HEK293 (cell line): ENCODE measurements around the gene KRTDAP.

ENCODE experiments used
- CTCF ChIA-PET: fragments of 350-600 bp; formaldehyde crosslinking; extraction: SDS; loops from one replicate; lab custom pipeline; 2021; ENCODE audit warnings: antibody characterized with exemption; lab: Yijun Ruan, JAX
- POLR2A ChIA-PET: fragments of 300-600 bp; formaldehyde crosslinking; extraction: SDS; loops from one replicate; lab custom pipeline; 2020; ENCODE audit warnings: antibody characterized with exemption, inconsistent platforms; lab: Yijun Ruan, JAX
- H3K27ac ChIP-seq: fragments of 200-500 bp; sonication (Bioruptor generic); 2 replicates; pipeline ENCODE4 v1.5.1; 2014; ENCODE audit warnings: low read depth, low read length, control low read depth, inconsistent platforms; ENCODE audit errors: extremely low read depth
- H3K36me3 ChIP-seq, 2 experiments: fragments of 200-500 bp in 1 of 2; sonication (Bioruptor generic) in 1 of 2; 1 replicate in 1 of 2; 2 replicates in 1 of 2; pipeline ENCODE4 v1.5.1; 2014 to 2017; ENCODE audit warnings: inconsistent platforms in 2 of 2, low read length in 2 of 2; ENCODE audit not compliant: control insufficient read depth in 2 of 2, insufficient read depth in 1 of 2
- H3K4me1 ChIP-seq: fragments of 200-500 bp; sonication (Bioruptor generic); 2 replicates; pipeline ENCODE4 v1.5.1; 2014; ENCODE audit warnings: mild to moderate bottlenecking, low read length, inconsistent platforms; ENCODE audit not compliant: control insufficient read depth, insufficient read depth
- H3K4me3 ChIP-seq: 2 replicates; pipeline ENCODE4 v1.5.1; 2011; ENCODE audit warnings: low read depth, mild to moderate bottlenecking, control low read depth, low read length, moderate library complexity
- H3K9me3 ChIP-seq: fragments of 200-500 bp; sonication (Bioruptor generic); 2 replicates; pipeline ENCODE4 v1.5.1; 2014; ENCODE audit warnings: low read depth, low read length, inconsistent platforms; ENCODE audit not compliant: control insufficient read depth, insufficient read depth
- PRDM1 ChIP-seq: fragments of 450-650 bp; formaldehyde crosslinking; IDR thresholded peaks from 2 replicates; pipeline ENCODE4; 2016; ENCODE audit warnings: missing biosample characterization, missing genetic modification characterization
- REPIN1 ChIP-seq: fragments of 450-650 bp; formaldehyde crosslinking; IDR thresholded peaks from 2 replicates; pipeline ENCODE4 v1.5.1; 2017; ENCODE audit warnings: missing biosample characterization, missing genetic modification characterization, low read depth
- ZNF157 ChIP-seq: fragments of 450-650 bp; formaldehyde crosslinking; IDR thresholded peaks from 2 replicates; pipeline ENCODE4 v1.5.1; 2016; ENCODE audit warnings: missing biosample characterization, missing genetic modification characterization
- ZNF214 ChIP-seq: fragments of 450-650 bp; formaldehyde crosslinking; IDR thresholded peaks from 2 replicates; pipeline ENCODE4 v1.5.1; 2017; ENCODE audit warnings: missing biosample characterization, mild to moderate bottlenecking, missing genetic modification characterization, borderline replicate concordance
- ZNF266 ChIP-seq: fragments of 450-650 bp; formaldehyde crosslinking; IDR thresholded peaks from 2 replicates; pipeline ENCODE4 v1.5.1; 2016; ENCODE audit warnings: missing biosample characterization, missing genetic modification characterization, low read depth
- ZNF501 ChIP-seq: fragments of 450-650 bp; formaldehyde crosslinking; IDR thresholded peaks from 2 replicates; pipeline ENCODE4 v1.5.1; 2016; ENCODE audit warnings: missing biosample characterization, missing genetic modification characterization
- ZNF530 ChIP-seq: fragments of 450-650 bp; formaldehyde crosslinking; IDR thresholded peaks from 2 replicates; pipeline ENCODE4 v1.5.1; 2016; ENCODE audit warnings: low read depth, missing biosample characterization, missing genetic modification characterization
- ZNF555 ChIP-seq: fragments of 450-650 bp; formaldehyde crosslinking; conservative IDR thresholded peaks from 2 replicates; pipeline ENCODE4 v1.5.1; 2017; ENCODE audit warnings: missing biosample characterization, mild to moderate bottlenecking, missing genetic modification characterization, inconsistent platforms
- ZNF561 ChIP-seq: fragments of 450-650 bp; IDR thresholded peaks from 2 replicates; pipeline ENCODE4 v1.5.1; 2018; ENCODE audit warnings: missing biosample characterization, missing genetic modification characterization, borderline replicate concordance
- ZNF654 ChIP-seq: fragments of 450-650 bp; formaldehyde crosslinking; IDR thresholded peaks from 2 replicates; pipeline ENCODE4 v1.5.1; 2016; ENCODE audit warnings: low read depth, missing biosample characterization, missing genetic modification characterization
- TF ChIP-seq, protein P1 (sequence below): fragments of 450-650 bp; formaldehyde crosslinking; optimal IDR thresholded peaks from 2 replicates; pipeline ENCODE3; 2016; ENCODE audit warnings: missing biosample characterization, mild to moderate bottlenecking, missing genetic modification characterization
- TF ChIP-seq, protein P2 (sequence below): fragments of 450-650 bp; formaldehyde crosslinking; IDR thresholded peaks from 2 replicates; pipeline ENCODE4 v1.5.1; 2016; ENCODE audit warnings: missing biosample characterization, missing genetic modification characterization
- TF ChIP-seq, protein P3 (sequence below): fragments of 450-650 bp; formaldehyde crosslinking; IDR thresholded peaks from 2 replicates; pipeline ENCODE4 v1.5.1; 2016; ENCODE audit warnings: missing biosample characterization, missing genetic modification characterization
- TF ChIP-seq, protein P4 (sequence below): fragments of 450-650 bp; formaldehyde crosslinking; IDR thresholded peaks from 2 replicates; pipeline ENCODE4 v1.5.1; 2016; ENCODE audit warnings: missing biosample characterization, missing genetic modification characterization

The KRTDAP gene

DNA sequence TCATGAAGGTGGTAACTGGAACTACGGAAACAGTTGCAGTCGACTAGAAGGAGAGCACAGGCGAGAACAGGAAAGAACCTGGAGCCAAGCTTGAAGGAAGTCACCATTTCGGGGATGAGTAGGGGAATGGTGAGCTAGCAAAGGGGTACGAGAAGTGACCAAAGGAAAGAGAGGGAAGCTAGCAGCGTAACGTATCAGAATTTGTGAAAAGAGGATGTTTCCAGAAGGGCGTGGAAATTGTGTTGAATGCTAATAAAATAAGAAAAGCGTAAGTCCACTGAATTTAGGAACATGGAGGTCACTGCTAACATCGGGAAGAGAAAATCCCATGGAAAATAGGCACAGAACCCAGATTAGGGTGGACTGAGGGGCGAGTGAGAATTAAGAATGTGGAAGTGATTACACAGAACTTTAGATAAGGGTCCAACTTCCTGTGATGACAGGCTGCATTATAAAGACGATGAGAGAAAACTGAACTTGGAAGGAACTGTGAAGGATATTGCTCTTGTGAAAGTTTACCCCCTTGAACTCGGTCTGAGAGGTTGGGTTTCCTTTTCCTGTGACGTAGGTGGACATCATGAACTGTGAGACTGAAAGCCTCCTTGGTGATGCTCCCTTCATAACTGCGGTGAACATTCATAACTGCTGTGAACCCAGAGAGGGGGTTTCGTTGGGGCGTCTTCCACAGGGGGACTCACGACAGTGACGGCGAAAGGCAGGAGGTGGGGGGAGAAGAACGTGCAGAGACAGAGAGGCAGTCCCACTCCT lies 44.3 kb downstream of the KRTDAP start:
- POLR2A ChIA-PET, result no interaction called here
- H3K4me3 ChIP-seq, result no peak overlapping the region

DNA sequence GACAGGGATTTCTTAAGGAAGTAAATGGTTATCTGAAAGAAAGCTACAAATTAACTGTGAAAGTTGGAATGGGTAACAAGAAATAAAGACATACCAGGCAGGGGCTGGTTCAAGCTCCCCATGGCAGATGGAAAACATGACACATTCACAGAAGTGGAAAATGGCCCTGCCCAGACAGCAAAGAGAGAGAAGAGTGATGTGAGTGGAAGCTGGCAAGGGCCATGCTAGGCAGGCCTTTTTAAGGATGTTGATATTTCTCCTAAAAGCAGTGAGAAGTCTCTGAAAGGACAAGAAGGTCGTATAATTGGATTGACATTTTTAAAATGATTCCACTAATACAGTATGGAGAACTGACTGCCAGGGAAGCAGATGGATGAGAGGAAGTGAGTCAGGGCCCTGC lies 45.5 kb downstream of the KRTDAP start:
- TF ChIP-seq ZNF214 (tag by site-specific recombination), result peak; percentile 87; the same call in 1 of the 2 replicates
- TF ChIP-seq, protein P1, sequence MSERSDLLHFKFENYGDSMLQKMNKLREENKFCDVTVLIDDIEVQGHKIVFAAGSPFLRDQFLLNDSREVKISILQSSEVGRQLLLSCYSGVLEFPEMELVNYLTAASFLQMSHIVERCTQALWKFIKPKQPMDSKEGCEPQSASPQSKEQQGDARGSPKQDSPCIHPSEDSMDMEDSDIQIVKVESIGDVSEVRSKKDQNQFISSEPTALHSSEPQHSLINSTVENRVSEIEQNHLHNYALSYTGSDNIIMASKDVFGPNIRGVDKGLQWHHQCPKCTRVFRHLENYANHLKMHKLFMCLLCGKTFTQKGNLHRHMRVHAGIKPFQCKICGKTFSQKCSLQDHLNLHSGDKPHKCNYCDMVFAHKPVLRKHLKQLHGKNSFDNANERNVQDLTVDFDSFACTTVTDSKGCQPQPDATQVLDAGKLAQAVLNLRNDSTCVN, result peak; percentile 9
- TF ChIP-seq, protein P2, sequence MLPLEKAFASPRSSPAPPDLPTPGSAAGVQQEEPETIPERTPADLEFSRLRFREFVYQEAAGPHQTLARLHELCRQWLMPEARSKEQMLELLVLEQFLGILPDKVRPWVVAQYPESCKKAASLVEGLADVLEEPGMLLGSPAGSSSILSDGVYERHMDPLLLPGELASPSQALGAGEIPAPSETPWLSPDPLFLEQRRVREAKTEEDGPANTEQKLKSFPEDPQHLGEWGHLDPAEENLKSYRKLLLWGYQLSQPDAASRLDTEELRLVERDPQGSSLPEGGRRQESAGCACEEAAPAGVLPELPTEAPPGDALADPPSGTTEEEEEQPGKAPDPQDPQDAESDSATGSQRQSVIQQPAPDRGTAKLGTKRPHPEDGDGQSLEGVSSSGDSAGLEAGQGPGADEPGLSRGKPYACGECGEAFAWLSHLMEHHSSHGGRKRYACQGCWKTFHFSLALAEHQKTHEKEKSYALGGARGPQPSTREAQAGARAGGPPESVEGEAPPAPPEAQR (tag by site-specific recombination), result no peak
- Histone ChIP-seq H3K9me3 (no peaks in the 10 kb centered on the region), H3K36me3 (no peaks in the 10 kb centered on the region), H3K4me3 (no peak overlapping the region), H3K27ac (no peak overlapping the region), H3K4me1 (peaks cover 2% of the 10 kb centered on the region; the same call in 1 of the 2 replicates)
- ChIA-PET CTCF (interaction anchor here (0.6 to 1.9 kb wide), 6 partner anchors 17 to 139 kb away, joined by 3 to 5 read pairs (median 4); no protein-coding TSS in a partner anchor), POLR2A (interaction anchor here (0.7 kb wide), 1 partner anchor 55 kb away, joined by 3 read pairs; no protein-coding TSS in a partner anchor)

More for the DNA sequence above, 44.3 kb downstream of the KRTDAP start:
- Histone ChIP-seq H3K36me3 (no peaks in the 10 kb centered on the region), H3K27ac (no peak overlapping the region), H3K4me1 (peaks cover 2% of the 10 kb centered on the region; the same call in 1 of the 2 replicates), H3K9me3 (no peaks in the 10 kb centered on the region)
- TF ChIP-seq, protein P3, sequence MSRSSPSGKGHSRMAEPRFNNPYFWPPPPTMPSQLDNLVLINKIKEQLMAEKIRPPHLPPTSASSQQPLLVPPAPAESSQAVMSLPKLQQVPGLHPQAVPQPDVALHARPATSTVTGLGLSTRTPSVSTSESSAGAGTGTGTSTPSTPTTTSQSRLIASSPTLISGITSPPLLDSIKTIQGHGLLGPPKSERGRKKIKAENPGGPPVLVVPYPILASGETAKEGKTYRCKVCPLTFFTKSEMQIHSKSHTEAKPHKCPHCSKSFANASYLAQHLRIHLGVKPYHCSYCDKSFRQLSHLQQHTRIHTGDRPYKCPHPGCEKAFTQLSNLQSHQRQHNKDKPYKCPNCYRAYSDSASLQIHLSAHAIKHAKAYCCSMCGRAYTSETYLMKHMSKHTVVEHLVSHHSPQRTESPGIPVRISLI (tag by site-specific recombination), result no peak
- CTCF ChIA-PET, result interaction anchor here (0.5 to 1.9 kb wide), 3 partner anchors 16 to 286 kb away, joined by 3 to 5 read pairs (median 5); no protein-coding TSS in a partner anchor

DNA sequence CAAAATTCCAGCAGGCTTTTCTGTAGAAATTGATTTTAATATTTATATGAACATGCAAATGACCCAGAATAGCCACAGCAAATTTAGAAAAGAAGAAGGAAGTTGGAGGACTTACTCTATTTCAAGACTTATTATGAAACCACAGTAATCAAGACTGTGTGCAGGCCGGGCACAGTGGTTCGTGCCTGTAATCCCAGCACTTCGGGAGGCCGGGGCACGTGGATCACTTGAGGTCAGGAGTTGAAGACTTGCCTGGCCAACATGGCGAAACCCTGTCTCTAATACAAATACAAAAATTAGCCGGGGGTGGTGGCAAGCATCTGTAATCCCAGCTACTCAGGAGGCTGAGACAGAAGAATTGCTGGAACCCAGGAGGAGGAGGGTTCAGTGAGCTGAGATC lies 48.2 kb downstream of the KRTDAP start:
- CTCF ChIA-PET, result interaction anchor here (0.7 to 2.0 kb wide), 3 partner anchors 11 to 225 kb away, joined by 3 to 8 read pairs (median 4); no protein-coding TSS in a partner anchor
- H3K27ac ChIP-seq, result no peak overlapping the region

More for the DNA sequence above, 48.2 kb downstream of the KRTDAP start:
- TF ChIP-seq ZNF530 (tag by site-specific recombination) (no peak), ZNF157 (tag by site-specific recombination) (no peak), ZNF501 (tag by site-specific recombination) (no peak), ZNF266 (tag by site-specific recombination) (no peak), REPIN1 (tag by site-specific recombination) (no peak), ZNF654 (tag by site-specific recombination) (no peak), ZNF555 (tag by site-specific recombination) (no peak), PRDM1 (no peak), ZNF561 (tag by site-specific recombination) (no peak)
- TF ChIP-seq, protein P4, sequence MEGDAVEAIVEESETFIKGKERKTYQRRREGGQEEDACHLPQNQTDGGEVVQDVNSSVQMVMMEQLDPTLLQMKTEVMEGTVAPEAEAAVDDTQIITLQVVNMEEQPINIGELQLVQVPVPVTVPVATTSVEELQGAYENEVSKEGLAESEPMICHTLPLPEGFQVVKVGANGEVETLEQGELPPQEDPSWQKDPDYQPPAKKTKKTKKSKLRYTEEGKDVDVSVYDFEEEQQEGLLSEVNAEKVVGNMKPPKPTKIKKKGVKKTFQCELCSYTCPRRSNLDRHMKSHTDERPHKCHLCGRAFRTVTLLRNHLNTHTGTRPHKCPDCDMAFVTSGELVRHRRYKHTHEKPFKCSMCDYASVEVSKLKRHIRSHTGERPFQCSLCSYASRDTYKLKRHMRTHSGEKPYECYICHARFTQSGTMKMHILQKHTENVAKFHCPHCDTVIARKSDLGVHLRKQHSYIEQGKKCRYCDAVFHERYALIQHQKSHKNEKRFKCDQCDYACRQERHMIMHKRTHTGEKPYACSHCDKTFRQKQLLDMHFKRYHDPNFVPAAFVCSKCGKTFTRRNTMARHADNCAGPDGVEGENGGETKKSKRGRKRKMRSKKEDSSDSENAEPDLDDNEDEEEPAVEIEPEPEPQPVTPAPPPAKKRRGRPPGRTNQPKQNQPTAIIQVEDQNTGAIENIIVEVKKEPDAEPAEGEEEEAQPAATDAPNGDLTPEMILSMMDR, result no peak
- Histone ChIP-seq H3K9me3 (no peaks in the 10 kb centered on the region), H3K4me3 (no peak overlapping the region), H3K4me1 (no peaks in the 10 kb centered on the region; the same call in 1 of the 2 replicates), H3K36me3 (no peaks in the 10 kb centered on the region)
- POLR2A ChIA-PET, result no interaction called here
